Measurements from ENCODE around the gene MYO16. TPM values are rescaled to one million over a fixed set of nuclear protein-coding genes. Genes with fewer than 3 reads are reported as not detected.

MYO16 gene
- total RNA-seq, 1 donor from 2014 or later = 22.0 TPM

GRCh38 chr13:109151696-109152095 is 522.3 kb downstream of the MYO16 start:
- TF ChIP-seq CTCF (IDR thresholded peaks at IDR 0.05; ENCODE audit: partially characterized antibody, unreplicated experiment) = no peak
- no peak for DNase-seq
- Mint-ChIP-seq H3K36me3 (ENCODE audit: unreplicated experiment) (no peaks in the 10 kb centered on the region), H3K27me3 (ENCODE audit: unreplicated experiment) (no peaks in the 10 kb centered on the region), H3K27ac (ENCODE audit: unreplicated experiment) (no peak overlapping the region), H3K4me3 (ENCODE audit: unreplicated experiment) (no peak overlapping the region), H3K9me3 (ENCODE audit: unreplicated experiment) (peaks cover 6% of the 10 kb centered on the region), H3K4me1 (ENCODE audit: low read depth, unreplicated experiment) (peaks cover 17% of the 10 kb centered on the region)

GRCh38 chr13:109152311-109152820 is 523.0 kb downstream of the MYO16 start:
- Mint-ChIP-seq H3K36me3 (ENCODE audit: unreplicated experiment) (no peaks in the 10 kb centered on the region), H3K4me3 (ENCODE audit: unreplicated experiment) (no peak overlapping the region), H3K4me1 (ENCODE audit: low read depth, unreplicated experiment) (peaks cover 17% of the 10 kb centered on the region), H3K27me3 (ENCODE audit: unreplicated experiment) (no peaks in the 10 kb centered on the region), H3K27ac (ENCODE audit: unreplicated experiment) (no peak overlapping the region), H3K9me3 (ENCODE audit: unreplicated experiment) (peaks cover 7% of the 10 kb centered on the region)
- TF ChIP-seq CTCF (IDR thresholded peaks at IDR 0.05; ENCODE audit: partially characterized antibody, unreplicated experiment) = no peak
- no peak for DNase-seq

- no peak for DNase-seq
- Mint-ChIP-seq H3K27ac (ENCODE audit: unreplicated experiment) (no peak overlapping the region), H3K27me3 (ENCODE audit: unreplicated experiment) (no peaks in the 10 kb centered on the region), H3K4me3 (ENCODE audit: unreplicated experiment) (no peak overlapping the region), H3K36me3 (ENCODE audit: unreplicated experiment) (no peaks in the 10 kb centered on the region), H3K9me3 (ENCODE audit: unreplicated experiment) (peaks cover 7% of the 10 kb centered on the region), H3K4me1 (ENCODE audit: low read depth, unreplicated experiment) (peaks cover 11% of the 10 kb centered on the region)
- TF ChIP-seq CTCF (IDR thresholded peaks at IDR 0.05; ENCODE audit: partially characterized antibody, unreplicated experiment) = no peak
These were observed 523.5 kb downstream of the MYO16 start for GRCh38 chr13:109152941-109153340.

- H3K27ac Mint-ChIP-seq (ENCODE audit: unreplicated experiment) = no peak overlapping the region
- H3K4me3 Mint-ChIP-seq (ENCODE audit: unreplicated experiment) = no peak overlapping the region
- H3K36me3 Mint-ChIP-seq (ENCODE audit: unreplicated experiment) = no peaks in the 10 kb centered on the region
- no peak for DNase-seq
- no peaks in the 10 kb centered on the region for H3K27me3 Mint-ChIP-seq (ENCODE audit: unreplicated experiment)
- H3K4me1 Mint-ChIP-seq (ENCODE audit: low read depth, unreplicated experiment) = peaks cover 9% of the 10 kb centered on the region
- H3K9me3 Mint-ChIP-seq (ENCODE audit: unreplicated experiment) = peaks cover 7% of the 10 kb centered on the region
- TF ChIP-seq CTCF (IDR thresholded peaks at IDR 0.05; ENCODE audit: partially characterized antibody, unreplicated experiment) = no peak
These were observed 524.7 kb downstream of the MYO16 start for GRCh38 chr13:109154146-109154545.

DNA sequence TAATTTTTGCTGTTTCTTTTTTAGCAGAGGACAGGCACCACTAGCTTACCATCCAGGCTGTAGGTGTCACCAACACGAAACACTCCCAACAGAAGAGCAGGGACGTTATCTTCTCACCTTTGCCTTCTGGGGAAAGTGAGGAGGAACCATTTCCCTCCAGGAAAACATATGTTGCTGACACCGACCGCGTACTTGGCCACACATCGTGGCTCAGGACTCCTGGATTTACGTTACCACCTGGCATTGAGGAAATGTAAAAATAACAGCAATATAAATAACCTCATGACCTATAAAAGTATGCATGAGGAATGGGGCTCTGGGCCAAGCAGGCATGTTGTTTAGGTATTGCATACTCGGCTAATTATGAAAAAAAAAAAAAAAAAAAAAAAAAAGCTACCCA is 525.1 kb downstream of the MYO16 start:
- TF ChIP-seq CTCF (IDR thresholded peaks at IDR 0.05; ENCODE audit: partially characterized antibody, unreplicated experiment) = no peak
- H3K27ac Mint-ChIP-seq (ENCODE audit: unreplicated experiment) = no peak overlapping the region
- no peak for DNase-seq
- peaks cover 11% of the 10 kb centered on the region for H3K4me1 Mint-ChIP-seq (ENCODE audit: low read depth, unreplicated experiment)
- peaks cover 7% of the 10 kb centered on the region for H3K9me3 Mint-ChIP-seq (ENCODE audit: unreplicated experiment)
- H3K27me3 Mint-ChIP-seq (ENCODE audit: unreplicated experiment) = no peaks in the 10 kb centered on the region
- no peaks in the 10 kb centered on the region for H3K36me3 Mint-ChIP-seq (ENCODE audit: unreplicated experiment)
- no peak overlapping the region for H3K4me3 Mint-ChIP-seq (ENCODE audit: unreplicated experiment)
